Measurements from ENCODE around the gene INPP5A. TPM values are rescaled to one million over a fixed set of nuclear protein-coding genes. Genes with fewer than 3 reads are reported as not detected.

The INPP5A gene
- total RNA-seq, 4 donors from 2014 or later = 34.8 to 80.8 (median 52.8) TPM

DNA sequence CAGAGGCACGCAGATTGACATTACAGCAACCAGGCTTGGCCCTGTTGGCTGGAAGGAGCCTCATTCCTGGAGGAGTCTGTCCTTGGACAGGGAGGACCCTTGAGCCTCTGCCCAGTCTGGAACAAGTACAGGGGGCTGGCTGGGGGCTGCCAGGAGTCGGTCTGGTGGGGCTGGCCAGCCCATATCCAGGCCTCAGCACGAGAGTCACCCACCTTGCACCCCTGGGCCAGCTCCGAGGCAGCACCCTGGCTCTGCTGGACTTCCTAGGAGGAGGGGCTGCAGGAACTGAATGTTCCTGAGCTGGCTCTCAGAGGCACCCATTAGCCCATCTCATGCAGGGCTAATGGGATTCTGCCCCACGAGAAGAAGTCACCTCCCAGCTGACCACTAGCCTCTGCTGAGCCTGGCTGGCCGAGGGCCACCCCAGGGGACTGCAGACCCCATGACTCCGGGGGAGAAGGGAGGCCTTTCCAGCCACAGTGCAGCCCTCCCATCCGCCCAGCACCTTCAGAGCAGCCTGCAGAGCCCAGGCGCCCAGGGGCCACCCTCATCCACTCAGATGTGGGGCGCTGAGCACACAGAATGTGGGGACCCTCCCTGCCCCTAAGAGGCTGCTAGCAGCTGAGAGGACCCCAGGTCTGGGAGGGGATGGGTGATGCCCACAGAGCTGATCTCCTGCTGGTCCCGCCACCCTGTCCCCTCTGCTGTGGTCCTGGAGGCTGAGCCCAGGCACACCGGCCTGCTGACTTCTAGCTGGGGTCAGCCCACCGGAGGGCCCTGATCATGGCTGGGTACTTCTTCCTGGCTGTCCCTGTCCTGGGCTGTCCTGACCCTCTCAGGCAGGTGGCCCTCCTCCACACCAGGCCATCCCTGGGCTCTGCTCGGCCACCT is 14.8 kb upstream of the INPP5A start:
- peak; percentile 6 for DNase-seq

DNA sequence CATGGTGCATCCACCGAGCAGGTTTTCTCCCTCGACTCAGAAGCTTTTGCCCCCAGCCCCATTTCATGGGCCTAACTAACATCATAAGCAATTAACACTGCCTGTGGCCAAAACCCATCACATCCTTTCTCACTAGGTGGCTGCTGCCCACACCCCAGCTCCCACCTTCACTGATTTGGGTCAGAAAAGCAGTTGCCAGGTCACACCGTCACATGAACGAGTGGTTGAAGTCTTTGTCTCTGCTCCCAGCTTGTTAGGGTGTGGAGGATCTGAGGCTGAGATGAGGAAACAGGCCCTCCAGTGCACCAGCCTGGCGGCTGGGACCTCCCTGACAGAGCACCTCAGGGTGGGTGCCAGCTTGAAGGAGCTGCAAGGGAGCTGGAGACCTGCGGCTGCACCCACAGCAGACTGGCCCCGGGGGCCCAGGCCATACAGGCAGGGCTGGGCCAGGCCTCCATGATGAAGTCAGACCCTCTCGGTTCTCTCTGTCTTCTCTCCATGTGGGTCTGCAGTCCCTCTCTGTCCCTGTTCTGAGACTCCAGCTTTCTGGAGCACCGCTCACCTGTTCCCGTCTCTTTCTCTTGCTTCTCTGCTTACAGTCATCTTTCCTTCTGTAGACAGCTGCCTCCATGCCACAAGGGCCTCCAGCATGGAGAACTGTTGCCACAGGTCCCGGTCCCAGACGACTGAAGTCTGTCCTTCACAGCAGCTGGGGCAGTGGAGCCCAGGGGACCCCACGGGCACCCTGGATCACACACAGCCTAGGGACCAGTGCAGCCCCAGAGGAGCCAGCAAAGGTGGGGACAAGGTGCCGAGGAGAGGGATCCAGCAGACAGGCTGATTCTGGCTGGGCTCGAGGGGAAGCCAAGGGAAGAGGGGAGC is 13.8 kb upstream of the INPP5A start:
- H3K27me3 ChIP-seq = peaks cover 11% of the 10 kb centered on the region
- TF ChIP-seq EP300 (IDR thresholded peaks at IDR 0.05; ENCODE audit: low read depth) (no peak), POLR2A (IDR thresholded peaks at IDR 0.05) (no peak), CTCF (IDR thresholded peaks at IDR 0.05) (no peak), POLR2AphosphoS5 (IDR thresholded peaks at IDR 0.05) (no peak)
- H3K27ac ChIP-seq = no peak overlapping the region
- no peaks in the 10 kb centered on the region for H3K9me3 ChIP-seq
- peaks cover 19 to 28% (median 23%) of the 10 kb centered on the region in 4 donors for H3K4me1 ChIP-seq
- peak; percentile 6 for DNase-seq
- in situ Hi-C loops (cut with MboI; ENCODE audit: low pct_ligation_motif_present in 1 of 4, low pct_unique_long_range_greater_than_20kb in 1 of 4, low sequenced_read_pairs in 3 of 4) (no loop called here), intact Hi-C loops (cut with DNase I; ENCODE audit: low total_unique reads) (no loop called here)
- no peaks in the 10 kb centered on the region for H3K36me3 ChIP-seq
- no peak overlapping the region for H3K4me3 ChIP-seq
- WGBS, 2 donors (ENCODE audit: low coverage in 1 of 2) = 87% methylated on average over 14 of the region's 15 CpGs; no CpG with 5 or more reads in 1 of the 2 donors

More for the DNA sequence above, 14.8 kb upstream of the INPP5A start:
- Histone ChIP-seq H3K27me3 (peaks cover 4% of the 10 kb centered on the region), H3K27ac (no peak overlapping the region), H3K36me3 (no peaks in the 10 kb centered on the region), H3K4me1 (peaks cover 28 to 38% (median 32%) of the 10 kb centered on the region in 4 donors), H3K4me3 (no peak overlapping the region), H3K9me3 (no peaks in the 10 kb centered on the region)
- intact Hi-C loops (cut with DNase I; ENCODE audit: low total_unique reads) = no loop called here
- in situ Hi-C loops (cut with MboI; ENCODE audit: low pct_ligation_motif_present in 1 of 4, low pct_unique_long_range_greater_than_20kb in 1 of 4, low sequenced_read_pairs in 3 of 4) = no loop called here
- no peak for TF ChIP-seq CTCF (IDR thresholded peaks at IDR 0.05)
- TF ChIP-seq EP300 (IDR thresholded peaks at IDR 0.05; ENCODE audit: low read depth) = no peak
- TF ChIP-seq POLR2AphosphoS5 (IDR thresholded peaks at IDR 0.05) = no peak
- no peak for TF ChIP-seq POLR2A (IDR thresholded peaks at IDR 0.05)
- WGBS, 2 donors (ENCODE audit: low coverage in 1 of 2) = 92% methylated on average over 14 of the region's 14 CpGs; no CpG with 5 or more reads in 1 of the 2 donors

DNA sequence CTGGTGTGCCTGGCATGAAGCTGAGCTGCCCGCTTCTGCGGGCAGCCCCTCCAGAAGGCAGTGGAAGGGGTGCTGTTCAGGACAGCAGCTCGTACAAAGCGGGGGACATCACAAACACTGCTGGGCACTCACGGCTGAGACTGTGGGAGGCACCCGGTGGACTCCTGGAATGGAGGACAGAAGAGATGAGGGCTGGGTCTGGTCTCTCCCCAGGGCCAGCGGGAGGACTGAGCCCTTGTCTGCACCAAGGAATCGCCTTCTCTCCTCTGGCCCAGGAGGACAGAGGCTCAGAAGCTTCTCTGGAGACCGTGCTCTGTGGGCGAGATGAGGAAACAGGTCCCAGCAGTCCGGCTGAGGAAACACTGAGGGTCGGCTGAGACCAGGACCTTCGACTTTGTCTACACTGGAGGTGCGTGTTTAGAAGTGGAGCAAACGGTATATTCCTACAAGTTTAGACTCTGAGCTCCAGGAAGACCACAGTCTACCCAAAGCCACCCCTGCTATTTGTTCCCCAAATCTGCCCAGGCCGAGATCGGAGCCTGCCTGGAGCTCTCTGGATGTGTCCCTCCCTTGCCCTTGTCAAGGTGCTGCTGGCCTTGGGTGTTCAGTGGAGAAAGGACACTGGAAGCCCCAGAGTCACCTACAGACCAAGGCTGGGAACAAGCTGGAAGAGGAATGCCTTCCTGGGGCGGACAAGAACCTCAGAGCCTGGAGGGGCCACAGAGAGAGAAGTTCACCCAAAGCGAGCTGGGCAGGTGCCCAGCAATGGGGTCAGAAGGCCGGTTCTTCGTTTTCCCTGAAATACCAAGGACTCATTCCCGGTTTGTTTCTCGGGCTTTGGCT is 12.9 kb upstream of the INPP5A start:
- WGBS, 2 donors (ENCODE audit: low coverage in 1 of 2) = 85% methylated on average over 22 of the region's 23 CpGs; no CpG with 5 or more reads in 1 of the 2 donors
- H3K4me3 ChIP-seq = no peak overlapping the region
- peak; percentile 6 for DNase-seq
- in situ Hi-C loops (cut with MboI; ENCODE audit: low pct_ligation_motif_present in 1 of 4, low pct_unique_long_range_greater_than_20kb in 1 of 4, low sequenced_read_pairs in 3 of 4) = loop anchor here in 3 of 4 donors (25.0 kb wide), 2 partner anchors 113 to 137 kb away; partner anchors contain the start of gene PWWP2B (in 2 of the 3)
- TF ChIP-seq POLR2AphosphoS5 (IDR thresholded peaks at IDR 0.05) (no peak), CTCF (IDR thresholded peaks at IDR 0.05) (no peak), POLR2A (IDR thresholded peaks at IDR 0.05) (no peak), EP300 (IDR thresholded peaks at IDR 0.05; ENCODE audit: low read depth) (no peak)
- H3K27me3 ChIP-seq = peaks cover 18% of the 10 kb centered on the region
- no peaks in the 10 kb centered on the region for H3K36me3 ChIP-seq
- no peaks in the 10 kb centered on the region for H3K9me3 ChIP-seq
- intact Hi-C loops (cut with DNase I; ENCODE audit: low total_unique reads) = no loop called here
- no peak overlapping the region for H3K27ac ChIP-seq
- H3K4me1 ChIP-seq = peaks cover 12 to 19% (median 14%) of the 10 kb centered on the region in 4 donors

All from transverse colon (tissue), 4 donors.